Measurements from ENCODE around the gene RNF214.

DNA sequence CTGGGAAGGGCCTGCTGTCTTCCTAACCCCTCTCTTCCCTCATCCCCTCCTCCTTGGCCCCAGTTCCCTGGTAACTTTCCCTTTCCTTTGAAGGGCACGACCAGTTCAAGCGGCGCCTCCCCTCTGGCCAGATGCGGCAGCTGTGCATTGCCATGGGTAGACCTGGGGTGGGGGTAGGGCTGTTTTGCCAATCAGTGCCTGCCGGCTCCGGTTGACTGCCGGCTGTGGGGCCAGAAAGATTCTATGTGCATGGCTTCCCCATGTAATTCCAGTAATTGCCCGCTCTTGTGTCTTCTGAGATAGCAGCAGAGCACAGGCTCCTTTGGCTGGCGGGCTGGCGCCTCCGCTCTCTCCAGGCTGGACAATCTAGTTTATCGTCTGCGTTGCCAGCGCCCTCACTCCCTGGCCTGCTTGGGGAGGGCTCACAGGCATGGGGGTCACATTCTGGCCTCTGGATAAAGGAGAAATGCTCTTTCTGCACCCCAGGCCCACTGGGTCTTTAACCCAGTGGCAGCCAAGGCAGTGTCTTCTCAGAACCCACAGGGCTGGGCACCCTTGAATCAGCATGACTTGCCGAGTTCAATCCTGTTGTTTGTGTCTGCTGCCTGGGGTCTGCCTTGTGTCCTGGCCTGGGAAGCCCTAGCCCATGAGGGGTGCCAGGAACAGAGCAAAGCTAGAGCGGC, 44.5 kb upstream of the RNF214 start:
- TF ChIP-seq, protein P1, sequence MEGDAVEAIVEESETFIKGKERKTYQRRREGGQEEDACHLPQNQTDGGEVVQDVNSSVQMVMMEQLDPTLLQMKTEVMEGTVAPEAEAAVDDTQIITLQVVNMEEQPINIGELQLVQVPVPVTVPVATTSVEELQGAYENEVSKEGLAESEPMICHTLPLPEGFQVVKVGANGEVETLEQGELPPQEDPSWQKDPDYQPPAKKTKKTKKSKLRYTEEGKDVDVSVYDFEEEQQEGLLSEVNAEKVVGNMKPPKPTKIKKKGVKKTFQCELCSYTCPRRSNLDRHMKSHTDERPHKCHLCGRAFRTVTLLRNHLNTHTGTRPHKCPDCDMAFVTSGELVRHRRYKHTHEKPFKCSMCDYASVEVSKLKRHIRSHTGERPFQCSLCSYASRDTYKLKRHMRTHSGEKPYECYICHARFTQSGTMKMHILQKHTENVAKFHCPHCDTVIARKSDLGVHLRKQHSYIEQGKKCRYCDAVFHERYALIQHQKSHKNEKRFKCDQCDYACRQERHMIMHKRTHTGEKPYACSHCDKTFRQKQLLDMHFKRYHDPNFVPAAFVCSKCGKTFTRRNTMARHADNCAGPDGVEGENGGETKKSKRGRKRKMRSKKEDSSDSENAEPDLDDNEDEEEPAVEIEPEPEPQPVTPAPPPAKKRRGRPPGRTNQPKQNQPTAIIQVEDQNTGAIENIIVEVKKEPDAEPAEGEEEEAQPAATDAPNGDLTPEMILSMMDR (IDR thresholded peaks at IDR 0.05; ENCODE audit: low read depth, low read length, poor library complexity, severe bottlenecking), result no peak
- no peak for TF ChIP-seq EZH2phosphoT487 (IDR thresholded peaks at IDR 0.05; ENCODE audit: borderline replicate concordance, low read length)
